Ovary (tissue), 3 donors: ENCODE data around the gene NPHP4.

Experiments
- CTCF ChIP-seq, 3 donors: fragments of 450-650 bp in 2 of 3; fragments of 200-600 bp in 1 of 3; IDR thresholded peaks; one replicate each; pipeline versions ENCODE4 v1.5.1 to v1.8.0; 2016 to 2022; ENCODE audit warnings: antibody characterized with exemption in 3 of 3, mild to moderate bottlenecking in 1 of 3
- EP300 ChIP-seq: sonication (generic); formaldehyde crosslinking; IDR thresholded peaks from one replicate; pipeline ENCODE4 v1.6.1; 2017; ENCODE audit warnings: antibody characterized with exemption
- POLR2A ChIP-seq: fragments of 450-650 bp; IDR thresholded peaks from one replicate; pipeline ENCODE4 v1.6.1; 2017; ENCODE audit warnings: antibody characterized with exemption, mild to moderate bottlenecking, moderate library complexity
- donor health status: DM: no; HTN: no; CAD: no.

GRCh38 chr1:5854754-5855153, 137.5 kb downstream of the NPHP4 start:
- no peak for TF ChIP-seq EP300
- TF ChIP-seq CTCF (IDR thresholded peaks at IDR 0.05): no peak
- TF ChIP-seq POLR2A: no peak
